Endothelial cell of umbilical vein (primary cell): ENCODE results near the gene CNKSR1. TPM values are rescaled to one million over a fixed set of nuclear protein-coding genes. Genes with fewer than 3 reads are reported as not detected.

Experiments
- BruUV-seq: library from RNA; stranded (reverse); fragments of 400-500 nt; replicated peaks from 2 replicates; lab custom pipeline; 2021; lab: Mats Ljungman, UMichigan
- CTCF ChIA-PET: fragments of 300-600, 350-600 bp; sonication (Branson Sonifier 250); formaldehyde crosslinking; loops from one replicate; lab custom pipeline; 2021; ENCODE audit warnings: antibody characterized with exemption, inconsistent platforms; lab: Charles Lee
- POLR2A ChIA-PET: fragments of 300-600, 350-600 bp; sonication (Branson Sonifier 250); formaldehyde crosslinking; loops from one replicate; lab custom pipeline; 2021; ENCODE audit warnings: antibody characterized with exemption, inconsistent platforms; lab: Charles Lee
- DNase-seq: peaks from one replicate; pipeline ENCODE4 v3.0.0-alpha.2; 2011; ENCODE audit warnings: low read depth, low spot score
- FAIRE-seq: peaks from 2 replicates; lab custom pipeline; 2011; peaks lifted over from hg19 to GRCh38; lab: Jason Lieb, UNC
- H2AFZ ChIP-seq: 2 replicates; pipeline ENCODE4 v1.6.0; 2012; ENCODE audit warnings: low read depth, low read length, control low read depth, inconsistent platforms
- H3K27ac ChIP-seq: 2 replicates; pipeline ENCODE4 v1.5.1; 2011; ENCODE audit warnings: low read depth, mild to moderate bottlenecking, control low read depth, low read length, moderate library complexity; ENCODE audit not compliant: insufficient read depth
- H3K27me3 ChIP-seq, 2 experiments: 2 replicates each; pipeline versions ENCODE4 v1.6.0 to v1.6.1; 2011; ENCODE audit warnings: low read length in 2 of 2, mixed read lengths in 1 of 2; ENCODE audit not compliant: control insufficient read depth in 2 of 2, insufficient read depth in 2 of 2
- H3K36me3 ChIP-seq, 2 experiments: 2 replicates in 1 of 2; 3 replicates in 1 of 2; pipeline ENCODE4 v1.5.1; 2011; ENCODE audit warnings: low read length in 2 of 2, mild to moderate bottlenecking in 1 of 2, moderate library complexity in 1 of 2; ENCODE audit not compliant: control insufficient read depth in 2 of 2, insufficient read depth in 2 of 2; ENCODE audit errors: extremely low read depth in 1 of 2
- H3K4me1 ChIP-seq: 3 replicates; pipeline ENCODE4 v1.5.1; 2011; ENCODE audit warnings: mild to moderate bottlenecking, low read length; ENCODE audit not compliant: control insufficient read depth, insufficient read depth; ENCODE audit errors: extremely low read depth
- H3K4me2 ChIP-seq: 2 replicates; pipeline ENCODE4 v1.6.1; 2011; ENCODE audit warnings: low read length, control low read depth, mixed read lengths; ENCODE audit not compliant: insufficient read depth
- H3K4me3 ChIP-seq, 3 experiments: fragments of 200-600 bp in 1 of 3; sonication (generic), shearing (Covaris generic) in 1 of 3; replicated peaks in 1 of 3; 2 replicates each; pipeline ENCODE4 v1.5.1; 2011 to 2016; ENCODE audit warnings: control low read depth in 3 of 3, low read length in 3 of 3, mild to moderate bottlenecking in 2 of 3, inconsistent platforms in 1 of 3, low read depth in 1 of 3, moderate library complexity in 1 of 3; ENCODE audit not compliant: insufficient read depth in 1 of 3
- H3K79me2 ChIP-seq: 2 replicates; pipeline ENCODE4 v1.6.0; 2012; ENCODE audit warnings: low read length, inconsistent platforms; ENCODE audit not compliant: control insufficient read depth, insufficient read depth
- H3K9ac ChIP-seq: replicated peaks from 2 replicates; pipeline ENCODE3; 2011; ENCODE audit warnings: low read length, control low read depth; ENCODE audit not compliant: insufficient read depth; ENCODE audit errors: extremely low read depth
- H3K9me1 ChIP-seq: replicated peaks from 3 replicates; pipeline ENCODE4 v1.6.0; 2011; ENCODE audit warnings: mild to moderate bottlenecking, low read length; ENCODE audit not compliant: control insufficient read depth, insufficient read depth; ENCODE audit errors: extremely low read depth
- H3K9me3 ChIP-seq: replicated peaks from 2 replicates; pipeline ENCODE4 v1.5.1; 2012; ENCODE audit warnings: low read length, inconsistent platforms; ENCODE audit not compliant: control insufficient read depth, insufficient read depth
- H4K20me1 ChIP-seq: replicated peaks from 2 replicates; pipeline ENCODE3; 2011; ENCODE audit warnings: mild to moderate bottlenecking, low read length; ENCODE audit not compliant: control insufficient read depth, insufficient read depth; ENCODE audit errors: extremely low read depth
- CTCF ChIP-seq, 2 donors: IDR thresholded peaks; 1 replicate in 1 of 2; 2 replicates in 1 of 2; pipeline ENCODE4 v1.5.1; 2011; ENCODE audit warnings: low read length in 2 of 2, mild to moderate bottlenecking in 2 of 2, moderate library complexity in 2 of 2, control low read depth in 1 of 2, inconsistent platforms in 1 of 2, low read depth in 1 of 2; ENCODE audit not compliant: insufficient read depth in 1 of 2; ENCODE audit errors: extremely low read depth in 1 of 2
- EZH2 ChIP-seq: IDR thresholded peaks from 2 replicates; pipeline ENCODE4 v1.6.1; 2012; ENCODE audit warnings: borderline replicate concordance, low read depth, mild to moderate bottlenecking, moderate library complexity, low read length, inconsistent platforms; ENCODE audit not compliant: severe bottlenecking
- FOS ChIP-seq: IDR thresholded peaks from 2 replicates; pipeline ENCODE4 v1.6.1; 2011; ENCODE audit warnings: mild to moderate bottlenecking, low read length, moderate library complexity, borderline replicate concordance; ENCODE audit not compliant: insufficient read depth
- GATA2 ChIP-seq: IDR thresholded peaks from 2 replicates; pipeline ENCODE4 v1.7.0; 2011; ENCODE audit warnings: low read depth, mild to moderate bottlenecking, moderate library complexity, mixed read lengths, low read length; ENCODE audit not compliant: insufficient read length, insufficient read depth
- JUN ChIP-seq: IDR thresholded peaks from 2 replicates; pipeline ENCODE4 v1.6.1; 2011; ENCODE audit warnings: borderline replicate concordance, low read depth; ENCODE audit not compliant: insufficient read length, insufficient read depth
- MAX ChIP-seq: IDR thresholded peaks from 2 replicates; pipeline ENCODE4 v1.6.1; 2011; ENCODE audit not compliant: insufficient read depth, insufficient read length
- MYC ChIP-seq: IDR thresholded peaks from one replicate; pipeline ENCODE4 v1.6.1; 2011; ENCODE audit warnings: mild to moderate bottlenecking, low read depth, low read length
- POLR2A ChIP-seq: IDR thresholded peaks from 2 replicates; pipeline ENCODE4 v1.6.1; 2012; ENCODE audit warnings: low read depth, mild to moderate bottlenecking, control low read depth, low read length
- POLR2AphosphoS5 ChIP-seq: IDR thresholded peaks from 2 replicates; pipeline ENCODE4 v1.6.1; 2012; ENCODE audit warnings: low read depth, mild to moderate bottlenecking, control low read depth, low read length, moderate library complexity; ENCODE audit not compliant: insufficient read depth
- dilution Hi-C: fragments of 300-500 bp; cut with MboI; formaldehyde crosslinking; loops from one replicate; pipeline ENCODE4 v1.15.0; 2019; ENCODE audit warnings: low sequenced_read_pairs; ENCODE audit not compliant: extremely low pct_ligation_motif_present
- intact Hi-C: fragments of 100-400 bp; cut with micrococcal nuclease; formaldehyde crosslinking; loops from one replicate; pipeline ENCODE4 v1.10.0; 2022
- polyA plus RNA-seq, 4 experiments: library from polyadenylated mRNA; depleted of rRNA in 3 of 4; stranded (reverse) in 3 of 4; unstranded in 1 of 4; fragments of >200 nt; gene quantifications; 2 replicates each; pipeline versions ENCODE4 v1.2.1 to v1.2.3, GENCODE V29; 2011 to 2012; ENCODE audit warnings: missing spikeins in 1 of 4
- total RNA-seq: library from RNA; stranded (reverse); gene quantifications from 2 replicates; pipeline ENCODE4 v1.2.3, GENCODE V29; 2021

The CNKSR1 gene
- total and polyA plus RNA-seq, 2 donors (not counting 3 experiments of a cell fraction or from before 2014, with no cell fraction given) = 0.22 TPM; not detected in 1

- POLR2A ChIA-PET = no interaction called here
- Histone ChIP-seq H3K79me2 (peaks cover 2% of the 10 kb centered on the region), H3K4me3 (peak within 1 kb of the TSS; percentile 46 to 72 (median 67)), H3K9me3 (no peaks in the 10 kb centered on the region), H3K4me2 (peak within 1 kb of the TSS; percentile 60), H3K9ac (peak within 1 kb of the TSS; percentile 74), H3K27me3 (no peaks in the 10 kb centered on the region), H3K27ac (peak within 1 kb of the TSS; percentile 47), H4K20me1 (no peaks in the 10 kb centered on the region), H3K9me1 (no peaks in the 10 kb centered on the region), H3K4me1 (no peaks in the 10 kb centered on the region), H3K36me3 (no peaks in the 10 kb centered on the region), H2AFZ (peak within 1 kb of the TSS; percentile 77)
- dilution Hi-C loops (no loop called here), intact Hi-C loops (loop anchor here (1.0 kb wide), 4 partner anchors 66 to 195 kb away; partner anchors contain the start of gene CEP85)
- no peak for DNase-seq
- CTCF ChIA-PET = interaction anchor here (0.9 to 3.7 kb wide), 17 partner anchors 12 to 249 kb away, joined by 4 to 48 read pairs (median 9); partner anchors contain the start of genes CEP85, FAM110D, PAFAH2 and PDIK1L
- FAIRE-seq = no peak
- no TSS peak for BruUV-seq
- TF ChIP-seq GATA2 (no peak), EZH2 (no peak), MAX (no peak), FOS (no peak), JUN (no peak), MYC (no peak), POLR2AphosphoS5 (no peak), CTCF (IDR thresholded peaks at IDR 0.05; ENCODE audit: extremely low read depth in 1 of 2, insufficient read depth in 1 of 2, low read depth in 1 of 2, low read length in 2 of 2) (no peak), POLR2A (no peak)
Observed at GRCh38 chr1:26168410-26169197, 8.7 kb upstream of the CNKSR1 start, which contains the start of gene C1orf232. Gene C1orf232, minus strand, starts transcription at chr1:26168963. Its CDS starts 464 bp downstream, at chr1:26168499.
